ENCODE results near the gene ICAM3.

- TF ChIP-seq CTCF (conservative IDR thresholded peaks at IDR 0.05) = no peak
- no peak for TF ChIP-seq ZFX (IDR thresholded peaks at IDR 0.05)
Measured at GRCh38 chr19:10374931-10375330, 35.5 kb upstream of the ICAM3 start.
